ENCODE data around the gene CPTP.
"Not testable (repeated sequence)": the region's sequence is repeated elsewhere in the genome, so short reads cannot be mapped to it uniquely, and the experiment has no call there.

Gene CPTP

GRCh38 chr1:1361982-1362423 is 37.4 kb downstream of the CPTP start:
- DNase-seq (ENCODE audit: low read depth, low spot score) = peak; percentile 67

GRCh38 chr1:1364266-1364665 is 39.7 kb downstream of the CPTP start:
- DNase-seq (ENCODE audit: low read depth, low spot score) = no peak

DNA sequence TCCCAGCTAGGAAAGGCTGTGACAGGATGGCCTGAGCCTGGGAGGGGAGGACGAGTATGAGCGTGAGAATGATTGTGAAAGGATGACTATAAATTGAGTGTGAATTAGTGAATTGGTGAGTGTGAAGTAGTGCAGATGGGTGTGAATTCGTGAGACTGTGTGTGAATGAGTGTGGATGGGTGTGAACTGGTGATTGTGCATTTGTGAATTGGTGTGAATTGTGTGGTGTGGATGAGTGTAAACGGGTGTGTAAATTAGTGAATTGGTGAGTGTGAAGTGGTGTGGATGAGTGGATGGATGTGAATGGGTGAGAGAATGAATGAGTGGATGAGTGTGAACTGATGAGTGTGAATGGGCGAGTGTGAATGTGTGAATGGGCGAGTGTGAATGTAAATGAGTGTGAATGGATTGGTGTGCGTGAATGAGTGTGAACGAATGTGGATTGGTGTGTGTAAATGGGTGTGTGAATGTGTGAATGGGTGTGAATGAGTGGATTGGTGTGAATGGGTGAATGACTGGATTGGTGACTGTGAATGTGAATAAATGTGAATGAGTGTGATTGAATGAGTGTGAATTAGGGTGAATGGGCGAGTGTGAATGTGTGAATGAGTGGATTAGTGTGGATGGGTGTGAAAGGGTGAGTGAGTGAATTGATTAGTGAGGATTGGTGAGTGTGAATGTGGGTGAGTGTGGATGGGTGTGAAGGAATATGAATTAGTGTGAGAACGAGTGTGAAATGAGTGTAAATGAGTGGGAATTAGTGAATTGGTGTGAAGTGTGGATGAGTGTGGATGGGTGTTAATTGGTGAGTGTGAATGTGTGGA is 41.5 kb downstream of the CPTP start:
- no peak for DNase-seq (ENCODE audit: low read depth, low spot score)

- DNase-seq (ENCODE audit: low read depth, low spot score) = no peak
Observed at GRCh38 chr1:1366699-1367066, 42.1 kb downstream of the CPTP start.

GRCh38 chr1:1367315-1367714 is 42.7 kb downstream of the CPTP start:
- no peak for DNase-seq (ENCODE audit: low read depth, low spot score)

DNA sequence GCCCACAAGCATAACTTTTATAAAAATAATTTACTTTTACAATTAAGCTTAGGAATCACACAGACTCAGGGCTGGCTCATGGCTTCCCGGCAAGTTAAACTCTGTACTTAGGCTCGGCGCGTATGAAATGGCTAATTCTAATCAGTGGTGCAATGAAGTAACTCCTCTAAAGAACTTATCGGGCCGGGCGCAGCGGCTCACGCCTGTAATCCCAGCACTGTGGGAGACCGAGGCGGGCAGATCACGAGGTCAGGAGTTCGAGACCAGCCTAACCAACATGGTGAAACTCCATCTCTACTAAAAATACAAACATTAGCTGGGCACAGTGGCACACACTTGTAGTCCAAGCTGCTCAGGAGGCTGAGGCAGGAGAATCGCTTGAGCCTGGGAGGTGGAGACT is 45.5 kb downstream of the CPTP start:
- not testable (repeated sequence) for DNase-seq (ENCODE audit: low read depth, low spot score)

DNA sequence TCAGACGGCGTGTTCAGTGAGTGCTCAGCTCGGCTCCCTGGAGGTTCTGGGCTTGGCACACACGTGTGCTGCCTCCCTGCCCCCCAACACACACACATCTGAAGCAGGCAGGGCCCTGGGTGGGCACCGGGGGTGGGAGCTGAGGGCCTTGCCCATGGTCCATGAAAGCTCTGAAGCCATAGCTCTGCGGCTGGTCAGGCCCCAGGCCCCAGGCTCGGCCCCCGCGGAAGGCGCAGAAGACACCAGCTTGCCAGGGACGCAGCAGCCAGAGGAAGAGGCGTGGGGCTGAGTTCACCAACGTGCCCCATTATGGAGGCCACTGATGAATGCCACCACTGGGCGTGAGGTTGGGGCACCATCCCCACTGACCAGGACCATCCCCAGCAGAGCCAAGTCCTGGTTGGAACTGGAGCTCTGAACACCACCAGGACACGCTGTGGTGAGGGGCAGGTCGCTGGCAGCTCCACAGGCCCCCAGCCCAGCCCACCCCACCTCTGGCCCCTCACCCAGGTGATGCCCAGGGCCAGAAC is 46.2 kb downstream of the CPTP start:
- DNase-seq (ENCODE audit: low read depth, low spot score) = no peak

DNA sequence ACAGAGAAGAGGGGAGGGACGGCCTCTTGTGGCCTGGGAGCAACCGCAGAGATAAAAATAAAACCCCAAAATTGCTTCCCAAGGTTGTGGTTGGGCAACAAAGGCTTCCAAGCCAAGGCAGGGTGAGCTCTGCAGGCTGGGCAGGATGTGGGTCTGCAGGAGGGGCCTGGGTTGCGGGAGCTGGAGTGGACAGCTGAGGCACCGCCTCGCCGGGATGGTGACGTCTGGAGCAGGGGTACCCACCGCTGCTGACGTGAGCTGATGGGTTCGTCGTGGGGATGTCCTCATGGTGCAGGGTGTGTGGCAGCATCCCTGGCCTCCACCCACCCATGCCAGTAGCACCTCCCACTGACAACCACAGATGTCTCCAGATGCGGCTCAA is 46.8 kb downstream of the CPTP start:
- DNase-seq (ENCODE audit: low read depth, low spot score) = no peak

GRCh38 chr1:1371746-1372711 is 47.4 kb downstream of the CPTP start:
- DNase-seq (ENCODE audit: low read depth, low spot score) = no peak

DNA sequence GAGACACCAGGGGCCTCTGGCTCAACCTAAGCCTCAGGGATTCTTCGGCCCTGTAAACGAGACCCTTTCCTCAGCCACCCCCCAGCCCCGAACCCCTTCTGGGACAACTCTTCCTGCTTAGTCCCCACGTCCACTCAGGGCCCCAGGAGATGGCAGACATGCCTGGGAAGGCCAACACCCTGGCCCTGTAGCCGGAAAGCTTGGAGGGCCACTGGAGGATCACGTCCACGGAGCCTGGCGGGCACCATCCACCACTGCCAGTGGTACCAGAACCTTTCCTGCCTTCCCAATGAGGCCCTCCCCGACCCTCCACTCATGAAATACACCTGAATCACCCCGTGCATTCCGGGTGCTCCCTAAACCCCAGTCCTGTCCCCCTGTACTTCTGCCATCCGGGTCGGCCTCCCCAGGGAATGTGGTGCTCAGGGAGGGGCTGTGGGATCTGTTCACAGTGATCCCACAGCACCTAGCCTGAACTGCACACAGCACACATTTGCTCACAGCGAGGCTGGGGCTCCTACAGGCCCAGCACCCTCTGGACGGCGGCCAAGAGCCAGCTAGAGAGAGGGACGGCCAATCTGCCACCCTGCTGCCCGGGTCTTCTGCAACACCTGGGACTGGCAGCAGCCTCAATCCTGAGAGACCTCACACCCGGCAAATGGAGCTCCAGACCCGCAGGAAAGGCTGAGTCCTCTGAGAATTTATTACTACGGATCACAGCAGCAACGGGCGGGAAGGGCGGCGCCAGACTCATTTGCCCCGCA is 48.6 kb downstream of the CPTP start:
- DNase-seq (ENCODE audit: low read depth, low spot score) = no peak

GRCh38 chr1:1373815-1374588 is 49.4 kb downstream of the CPTP start:
- no peak for DNase-seq (ENCODE audit: low read depth, low spot score)

DNA sequence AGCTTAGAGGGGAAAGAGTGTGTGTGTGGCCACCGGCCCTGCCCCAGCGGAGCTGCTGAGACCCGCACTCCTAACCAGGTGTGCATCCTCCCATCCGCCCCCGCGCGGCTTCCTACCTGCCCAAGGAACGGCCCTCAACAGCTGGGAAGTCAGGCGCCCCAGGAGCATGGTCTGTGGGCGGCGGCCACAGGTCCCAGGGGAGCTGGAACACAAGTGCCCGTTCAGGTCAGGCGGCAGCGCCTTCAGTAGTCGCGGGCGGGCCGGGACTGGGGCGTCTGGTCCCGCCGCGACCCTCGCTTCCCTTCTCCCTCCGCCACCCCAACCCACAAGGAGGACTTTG is 50.0 kb downstream of the CPTP start:
- no peak for DNase-seq (ENCODE audit: low read depth, low spot score)

GRCh38 chr1:1374929-1375662 is 50.5 kb downstream of the CPTP start, which contains the start of gene AURKAIP1:
Gene AURKAIP1 (minus strand): TSS chr1:1375207. CDS start chr1:1374756, 451 bp downstream.
- DNase-seq (ENCODE audit: low read depth, low spot score) = peak; percentile 100

- DNase-seq (ENCODE audit: low read depth, low spot score) = no peak
Observed at GRCh38 chr1:1376551-1377226, 52.1 kb downstream of the CPTP start.

DNA sequence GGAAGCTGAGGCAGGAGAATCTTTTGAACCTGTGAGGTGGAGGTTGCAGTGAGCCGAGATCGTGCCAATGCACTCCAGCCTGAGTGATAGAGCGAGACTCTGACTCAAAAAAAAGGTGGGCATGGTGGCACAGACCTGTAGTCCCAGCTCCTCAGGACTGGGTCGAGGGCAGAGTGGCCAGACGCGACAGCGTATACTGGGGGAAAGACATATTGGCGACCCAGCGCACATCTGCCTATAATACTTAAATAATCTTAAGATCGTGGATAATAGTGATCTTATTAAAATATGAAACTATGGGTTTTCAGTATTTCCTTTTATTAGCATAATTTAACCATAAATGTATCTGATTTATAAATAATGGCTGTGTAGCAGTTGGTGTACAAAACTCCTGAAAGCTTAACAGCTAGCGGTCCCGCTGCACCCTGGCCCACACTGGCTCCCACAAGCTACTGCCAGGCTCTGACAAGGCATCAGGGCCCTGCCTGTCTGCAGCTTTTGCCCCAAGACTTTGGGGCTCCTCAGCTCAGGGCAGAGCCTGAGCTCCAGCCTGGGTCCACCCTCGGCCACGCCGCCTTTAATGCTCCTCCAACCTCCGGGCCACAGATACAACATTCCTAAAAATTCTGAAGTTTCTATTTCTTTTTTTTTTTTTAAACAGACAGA is 53.1 kb downstream of the CPTP start:
- DNase-seq (ENCODE audit: low read depth, low spot score) = no peak

Measured in smooth muscle cell of the brain vasculature (primary cell).